ENCODE measurements around the gene VRK2.

VRK2 gene

GRCh38 chr2:58046585-58047372, at the start of gene VRK2:
VRK2 (plus strand) TSS chr2:58046806; CDS start chr2:58048832, 2,026 bp downstream.
- in situ Hi-C loops (cut with HindIII; ENCODE audit: low sequenced_read_pairs) = no loop called here

- in situ Hi-C loops (cut with HindIII; ENCODE audit: low sequenced_read_pairs) = no loop called here
Measured at GRCh38 chr2:58006256-58006951, 40.2 kb upstream of the VRK2 start.

GRCh38 chr2:58006952-58007284, 39.7 kb upstream of the VRK2 start:
- in situ Hi-C loops (cut with HindIII; ENCODE audit: low sequenced_read_pairs) = no loop called here

GRCh38 chr2:58010599-58010998, 36.0 kb upstream of the VRK2 start:
- in situ Hi-C loops (cut with HindIII; ENCODE audit: low sequenced_read_pairs) = no loop called here

GRCh38 chr2:58019229-58019628, 27.4 kb upstream of the VRK2 start:
- in situ Hi-C loops (cut with HindIII; ENCODE audit: low sequenced_read_pairs) = no loop called here

GRCh38 chr2:58025150-58025933, 21.3 kb upstream of the VRK2 start:
- in situ Hi-C loops (cut with HindIII; ENCODE audit: low sequenced_read_pairs) = no loop called here

GRCh38 chr2:58027029-58027428, 19.6 kb upstream of the VRK2 start:
- in situ Hi-C loops (cut with HindIII; ENCODE audit: low sequenced_read_pairs) = no loop called here

- in situ Hi-C loops (cut with HindIII; ENCODE audit: low sequenced_read_pairs) = no loop called here
Measured at GRCh38 chr2:58030771-58031170, 15.8 kb upstream of the VRK2 start.

- in situ Hi-C loops (cut with HindIII; ENCODE audit: low sequenced_read_pairs) = no loop called here
Measured at GRCh38 chr2:58032016-58032763, 14.4 kb upstream of the VRK2 start.

- in situ Hi-C loops (cut with HindIII; ENCODE audit: low sequenced_read_pairs) = no loop called here
Measured at GRCh38 chr2:58032764-58033080, 13.9 kb upstream of the VRK2 start.

GRCh38 chr2:58033530-58033929, 13.1 kb upstream of the VRK2 start:
- in situ Hi-C loops (cut with HindIII; ENCODE audit: low sequenced_read_pairs) = no loop called here

GRCh38 chr2:58035352-58035751, 11.3 kb upstream of the VRK2 start:
- in situ Hi-C loops (cut with HindIII; ENCODE audit: low sequenced_read_pairs) = no loop called here

GRCh38 chr2:58039170-58039611, 7.4 kb upstream of the VRK2 start:
- in situ Hi-C loops (cut with HindIII; ENCODE audit: low sequenced_read_pairs) = no loop called here

- in situ Hi-C loops (cut with HindIII; ENCODE audit: low sequenced_read_pairs) = no loop called here
Measured at GRCh38 chr2:58042486-58042970, 4.1 kb upstream of the VRK2 start.

GRCh38 chr2:58044145-58044544, 2.5 kb upstream of the VRK2 start:
- in situ Hi-C loops (cut with HindIII; ENCODE audit: low sequenced_read_pairs) = no loop called here

GRCh38 chr2:58045580-58046334, 849 bp upstream of the VRK2 start:
- in situ Hi-C loops (cut with HindIII; ENCODE audit: low sequenced_read_pairs) = no loop called here

- in situ Hi-C loops (cut with HindIII; ENCODE audit: low sequenced_read_pairs) = no loop called here
Measured at GRCh38 chr2:58046335-58046584, 346 bp upstream of the VRK2 start.

- in situ Hi-C loops (cut with HindIII; ENCODE audit: low sequenced_read_pairs) = no loop called here
Measured at GRCh38 chr2:58047373-58047935, 848 bp downstream of the VRK2 start.

- in situ Hi-C loops (cut with HindIII; ENCODE audit: low sequenced_read_pairs) = no loop called here
Measured at GRCh38 chr2:58047961-58048360, 1.4 kb downstream of the VRK2 start.

GRCh38 chr2:58051445-58051844, 4.8 kb downstream of the VRK2 start:
- in situ Hi-C loops (cut with HindIII; ENCODE audit: low sequenced_read_pairs) = no loop called here
